ENCODE data around the gene ELN.

DNA sequence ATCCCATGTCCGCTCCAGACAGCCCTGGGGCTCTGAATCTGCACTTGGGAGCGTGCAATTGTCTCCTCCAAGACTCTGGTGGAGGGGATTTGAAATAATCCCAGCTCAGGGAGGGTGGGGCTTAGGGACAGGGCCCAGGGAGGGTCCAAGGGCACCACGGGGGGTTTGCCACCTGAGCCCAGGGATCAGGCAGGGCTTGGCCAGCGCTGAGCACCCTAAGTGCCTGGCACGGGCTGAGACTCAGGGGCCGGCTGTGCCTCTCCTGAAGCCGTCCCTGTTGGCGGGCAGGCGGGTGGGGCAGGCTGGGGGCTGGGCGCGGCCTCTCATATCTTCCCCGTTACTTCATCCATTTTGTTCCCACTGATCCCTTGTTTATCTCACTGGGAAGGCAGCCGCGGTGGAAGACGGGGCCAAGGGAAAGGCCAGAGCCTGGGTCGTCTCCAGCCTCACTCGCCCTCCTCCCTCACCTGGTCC is 41.8 kb upstream of the ELN start:
- TF ChIP-seq CTCF (conservative IDR thresholded peaks at IDR 0.05 in 1 of 2, IDR thresholded peaks at IDR 0.05 in 1 of 2; ENCODE audit: low read depth in 1 of 2, low read length in 2 of 2) (no peak), EZH2 (IDR thresholded peaks at IDR 0.05; ENCODE audit: low read length, missing control alignments) (no peak)

Measured in fibroblast of lung (primary cell).